HS-5 (cell line): Measurements from ENCODE around the gene AP5S1.

Source experiments
- DNase-seq: peaks from one replicate; pipeline ENCODE4 v3.0.0-alpha.2; 2012; ENCODE audit warnings: low read depth

AP5S1 gene

DNA sequence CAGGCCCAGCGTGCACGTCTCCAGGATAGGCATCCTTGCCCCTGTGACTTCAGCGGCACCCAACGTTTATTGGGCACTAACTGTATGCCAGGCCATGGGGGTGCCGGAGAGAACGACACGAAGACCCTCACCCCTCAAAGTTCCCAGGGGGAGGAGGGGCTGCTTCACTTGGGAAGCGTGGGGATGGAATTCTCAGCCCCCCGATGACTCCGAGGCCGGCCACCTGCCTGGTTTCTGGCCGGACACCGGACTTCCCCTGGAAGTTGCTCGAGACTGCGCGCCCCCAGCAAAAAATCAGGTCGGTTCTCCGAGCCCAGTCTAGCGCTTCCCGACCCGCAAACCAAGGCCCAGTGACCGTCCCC is 26.0 kb downstream of the AP5S1 start:
- DNase-seq = no peak

GRCh38 chr20:3846740-3847428 is 26.5 kb downstream of the AP5S1 start, which contains the start of gene MAVS:
MAVS (plus strand) TSS chr20:3846834; CDS start chr20:3854625, 7,791 bp downstream.
- DNase-seq = no peak

DNA sequence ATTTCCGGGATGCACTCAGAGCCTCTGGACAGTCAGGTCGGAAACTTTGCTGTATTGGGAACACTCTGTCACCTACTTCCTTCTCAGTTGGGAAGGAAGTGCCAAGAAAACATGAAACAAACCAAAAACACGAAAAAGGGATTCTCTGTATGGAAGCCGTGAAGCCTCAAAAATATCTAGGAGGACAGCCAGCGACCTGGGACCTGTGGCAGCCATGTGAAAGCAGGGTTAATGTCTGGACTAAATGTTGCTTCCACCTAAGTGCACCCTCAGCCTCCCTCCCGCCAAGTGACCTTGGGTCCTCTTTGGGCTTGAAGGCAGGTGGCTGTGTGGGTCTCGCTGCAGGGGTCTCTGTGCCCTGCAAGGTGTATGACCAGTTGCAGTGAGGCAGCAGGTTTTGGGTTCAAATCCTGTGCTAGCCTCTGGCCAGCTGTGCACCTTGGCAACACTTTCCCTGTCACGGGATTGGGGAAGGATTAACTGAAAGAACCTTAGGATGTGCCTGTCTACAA is 27.1 kb downstream of the AP5S1 start:
- DNase-seq = no peak

- DNase-seq = no peak
Measured at GRCh38 chr20:3848565-3848964, 28.2 kb downstream of the AP5S1 start.

DNA sequence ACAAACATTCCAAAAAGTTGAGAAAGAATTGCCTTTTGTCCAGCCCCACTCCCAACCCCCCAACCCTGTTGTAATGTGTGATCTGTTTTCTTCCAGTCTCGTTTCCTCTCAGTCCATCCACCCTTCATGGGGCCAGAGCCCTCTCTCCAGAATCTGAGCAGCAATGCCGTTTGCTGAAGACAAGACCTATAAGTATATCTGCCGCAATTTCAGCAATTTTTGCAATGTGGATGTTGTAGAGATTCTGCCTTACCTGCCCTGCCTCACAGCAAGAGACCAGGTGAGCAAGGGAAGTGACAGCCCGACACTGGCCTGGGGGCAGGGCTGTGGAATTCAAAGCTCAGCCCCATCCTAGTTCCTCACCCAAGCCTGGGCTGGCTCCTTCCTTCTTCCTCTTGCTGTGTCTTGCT is 34.1 kb downstream of the AP5S1 start:
- no peak for DNase-seq

- DNase-seq = no peak
Measured at GRCh38 chr20:3857405-3857804, 37.1 kb downstream of the AP5S1 start.

DNA sequence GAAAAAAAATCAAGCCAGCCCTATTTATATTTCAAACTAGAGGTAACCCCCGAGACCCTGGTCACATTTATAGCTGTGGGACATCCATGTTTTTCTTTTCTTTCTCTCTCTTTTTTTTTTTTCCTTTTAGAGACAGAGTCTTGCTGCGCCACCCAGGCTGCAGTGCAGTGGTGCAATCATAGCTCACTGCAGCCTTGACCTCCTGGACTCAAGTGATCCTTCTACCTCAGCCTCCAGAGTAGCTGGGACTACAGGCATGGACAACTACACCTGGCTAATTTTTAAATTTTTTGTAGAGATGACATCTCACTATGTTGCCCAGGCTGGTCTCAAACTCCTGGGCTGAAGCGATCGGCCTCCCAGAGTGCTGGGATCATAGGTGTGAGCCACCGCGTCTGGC is 38.3 kb downstream of the AP5S1 start:
- no peak for DNase-seq

- DNase-seq = no peak
Measured at GRCh38 chr20:3861191-3861590, 40.8 kb downstream of the AP5S1 start.

- no peak for DNase-seq
Measured at GRCh38 chr20:3862333-3862732, 42.0 kb downstream of the AP5S1 start.

GRCh38 chr20:3863317-3863716 is 43.0 kb downstream of the AP5S1 start:
- no peak for DNase-seq

- no peak for DNase-seq
Measured at GRCh38 chr20:3864518-3864917, 44.2 kb downstream of the AP5S1 start.

DNA sequence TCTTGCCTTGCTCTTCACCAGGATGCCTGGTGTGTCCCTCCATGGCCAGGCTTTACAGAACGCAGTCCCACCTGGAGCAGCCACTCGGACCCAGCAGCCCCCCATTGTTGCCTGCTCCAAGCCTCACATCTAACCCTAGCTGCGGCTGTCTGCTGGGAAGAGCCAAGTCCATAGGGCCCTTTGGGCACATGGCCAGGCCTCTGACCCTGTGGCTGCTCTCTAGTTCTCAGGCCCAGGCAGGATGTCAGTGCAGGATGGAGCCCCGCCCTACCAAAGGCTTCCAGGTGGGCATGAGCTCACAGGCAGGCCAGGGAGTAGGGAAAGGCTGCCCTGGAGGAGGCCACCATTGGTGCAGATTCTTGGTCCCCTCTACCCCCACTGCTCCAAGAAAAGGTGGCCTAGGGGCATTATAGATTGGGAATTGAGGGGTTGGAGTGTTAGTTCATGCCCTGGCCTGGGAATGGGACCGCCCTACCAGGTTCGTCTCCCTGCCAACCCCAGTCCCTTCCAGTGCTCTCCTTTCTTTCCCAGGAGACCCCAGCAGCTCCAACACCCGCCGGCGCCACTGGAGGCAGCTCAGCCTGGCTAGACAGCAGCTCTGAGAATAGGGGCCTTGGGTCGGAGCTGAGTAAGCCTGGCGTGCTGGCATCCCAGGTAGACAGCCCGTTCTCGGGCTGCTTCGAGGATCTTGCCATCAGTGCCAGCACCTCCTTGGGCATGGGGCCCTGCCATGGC is 45.0 kb downstream of the AP5S1 start:
- DNase-seq = no peak

GRCh38 chr20:3865887-3866407 is 45.6 kb downstream of the AP5S1 start:
- no peak for DNase-seq

- no peak for DNase-seq
Measured at GRCh38 chr20:3866464-3866863, 46.1 kb downstream of the AP5S1 start.

GRCh38 chr20:3867802-3868201 is 47.5 kb downstream of the AP5S1 start:
- DNase-seq = no peak

GRCh38 chr20:3869839-3870634 is 49.7 kb downstream of the AP5S1 start:
- no peak for DNase-seq

DNA sequence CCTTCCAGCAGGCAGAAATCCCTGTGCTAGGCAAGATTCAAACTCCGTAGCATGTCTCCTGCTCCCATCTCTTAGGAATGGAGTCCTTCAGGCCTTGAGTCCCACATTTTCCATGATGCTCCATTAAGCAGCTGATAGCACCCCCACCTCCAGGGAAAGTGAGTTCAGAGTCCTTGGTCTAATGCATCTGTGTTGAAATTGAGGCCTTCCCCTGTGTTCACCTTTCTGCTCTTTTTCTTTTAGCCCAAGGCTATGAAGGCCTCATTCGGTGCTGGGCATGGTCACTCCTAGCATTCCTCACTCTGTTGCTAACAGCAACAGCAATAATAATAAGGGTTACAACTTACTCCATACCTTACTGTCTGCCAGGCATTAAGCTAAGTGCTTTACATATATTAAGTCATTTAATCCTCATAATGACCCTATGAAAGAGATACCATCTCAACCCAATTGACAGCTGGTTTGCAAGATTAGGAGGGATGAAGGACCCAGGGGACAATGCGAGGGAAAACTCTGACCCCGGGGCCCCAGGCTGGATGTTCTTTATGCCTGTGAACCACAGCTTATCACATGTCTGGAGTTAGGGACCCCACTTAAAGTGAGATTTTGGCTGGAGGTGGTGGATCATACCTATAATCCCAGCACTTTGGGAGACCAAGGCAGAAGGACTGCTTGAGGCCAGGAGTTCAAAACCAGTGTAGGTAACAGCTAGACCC is 51.4 kb downstream of the AP5S1 start:
- no peak for DNase-seq

DNA sequence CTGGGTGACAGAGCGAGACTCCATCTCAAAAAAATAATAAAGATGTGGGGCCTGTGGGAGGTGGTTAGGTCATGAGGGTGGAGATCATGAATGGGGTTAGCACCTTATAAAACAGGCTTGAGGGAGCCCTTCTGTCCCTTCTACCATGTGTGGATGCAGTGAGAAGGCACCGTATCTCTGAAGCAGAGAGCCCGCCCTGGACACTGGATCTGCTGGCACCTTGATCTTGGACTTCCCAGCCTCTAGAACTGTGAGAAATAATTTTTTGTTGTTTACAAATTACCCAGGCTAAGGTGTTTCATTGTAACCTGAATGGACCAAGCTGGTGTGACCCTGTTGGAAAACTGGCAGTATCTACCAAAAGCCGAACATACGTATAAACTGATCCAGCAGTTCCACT is 53.2 kb downstream of the AP5S1 start:
- DNase-seq = no peak

DNA sequence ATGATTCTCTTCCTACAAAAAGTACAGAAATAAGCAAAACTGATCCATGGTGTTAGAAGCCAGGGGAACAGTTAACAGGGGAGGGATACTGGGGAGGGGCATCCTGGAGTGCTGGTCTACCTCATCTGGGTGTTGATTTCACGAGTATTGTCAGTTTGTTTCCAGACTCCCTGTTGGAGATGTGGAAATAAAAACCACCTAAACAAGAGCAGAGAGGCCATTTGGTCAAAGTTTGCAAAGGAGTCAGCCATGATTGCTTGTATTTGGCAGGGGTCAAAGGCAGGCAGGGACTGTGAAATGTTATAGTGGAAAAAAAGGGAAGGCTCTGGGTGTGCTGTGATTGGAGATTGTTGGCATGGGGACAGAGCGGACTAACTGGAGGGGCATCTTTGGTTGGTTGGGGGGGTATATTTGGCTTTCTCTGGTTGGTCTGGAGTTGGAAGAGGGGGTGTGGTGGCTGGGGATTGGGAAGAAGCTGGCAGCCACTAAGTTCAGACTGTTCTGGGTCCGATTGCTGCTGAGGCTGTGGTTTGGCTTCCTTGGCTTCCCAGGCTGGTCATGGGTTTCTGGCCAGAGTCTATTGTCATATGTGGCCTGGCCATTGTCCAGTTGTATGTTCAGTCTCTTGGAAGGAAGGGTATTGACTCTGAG is 54.0 kb downstream of the AP5S1 start:
- DNase-seq = no peak

- no peak for DNase-seq
Measured at GRCh38 chr20:3875378-3875974, 55.1 kb downstream of the AP5S1 start.

DNA sequence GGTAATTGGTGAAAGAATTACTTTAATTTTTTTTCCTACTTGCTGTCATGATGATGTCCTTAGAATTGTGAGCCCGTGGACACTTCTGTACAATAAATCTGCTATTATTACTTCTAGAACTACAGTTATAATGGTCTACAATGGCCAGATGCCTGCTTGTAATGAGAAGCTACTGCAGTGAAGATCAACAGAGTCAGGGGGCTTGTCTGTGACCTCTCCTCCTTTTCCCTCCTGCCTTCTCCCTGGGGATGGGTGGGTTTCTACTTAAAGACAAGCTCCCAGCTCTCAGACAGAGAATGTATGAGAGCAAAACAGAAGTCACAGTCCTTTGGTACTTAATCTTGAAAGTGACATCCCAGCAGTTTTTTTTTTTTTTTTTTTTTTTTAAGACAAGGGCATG is 55.7 kb downstream of the AP5S1 start:
- DNase-seq = no peak
